Mammary epithelial cell (primary cell): Measurements from ENCODE around the gene NLGN4X.

Source experiments
- CTCF ChIP-seq, 2 donors: IDR thresholded peaks in 1 of 2; conservative IDR thresholded peaks in 1 of 2; 2 replicates each; pipeline ENCODE4 v1.5.1; 2011 to 2012; ENCODE audit warnings: inconsistent platforms in 2 of 2, low read length in 2 of 2, mild to moderate bottlenecking in 2 of 2, control low read depth in 1 of 2, low read depth in 1 of 2; ENCODE audit not compliant: insufficient read depth in 1 of 2; ENCODE audit errors: extremely low read depth in 1 of 2
- EZH2 ChIP-seq: IDR thresholded peaks from 2 replicates; pipeline ENCODE4 v1.6.1; 2012; ENCODE audit warnings: low read length, inconsistent platforms, borderline replicate concordance

- no peak for TF ChIP-seq CTCF (conservative IDR thresholded peaks at IDR 0.05 in 1 of 2, IDR thresholded peaks at IDR 0.05 in 1 of 2; ENCODE audit: extremely low read depth in 1 of 2, insufficient read depth in 1 of 2, low read depth in 1 of 2, low read length in 2 of 2)
- no peak for TF ChIP-seq EZH2
Observed at GRCh38 chrX:6120329-6120728, 108.3 kb downstream of the NLGN4X start.
